ENCODE results near the gene ADAM12. TPM values are rescaled to one million over a fixed set of nuclear protein-coding genes. Genes with fewer than 3 reads are reported as not detected.
"Not testable (repeated sequence)": the region's sequence is repeated elsewhere in the genome, so short reads cannot be mapped to it uniquely, and the experiment has no call there.

Gene ADAM12
- total and polyA plus RNA-seq, 2 donors from 2014 or later: 0.26 to 3.3 TPM

GRCh38 chr10:126350216-126350992, 37.9 kb downstream of the ADAM12 start:
- H3K4me3 ChIP-seq (ENCODE audit: low read length in 3 of 3): no peak overlapping the region
- FAIRE-seq: no peak

GRCh38 chr10:126349676-126350075, 38.6 kb downstream of the ADAM12 start:
- Histone ChIP-seq H3K27ac (ENCODE audit: low read depth in 2 of 2, low read length in 2 of 2) (no peak overlapping the region), H3K4me3 (ENCODE audit: low read length in 3 of 3) (no peak overlapping the region), H3K27me3 (ENCODE audit: control insufficient read depth, insufficient read depth, low read length) (no peaks in the 10 kb centered on the region), H3K36me3 (ENCODE audit: control insufficient read depth in 2 of 3, insufficient read depth in 3 of 3, low read length in 3 of 3) (no peaks in the 10 kb centered on the region), H3K9ac (ENCODE audit: low read length in 3 of 3) (no peak overlapping the region), H3K9me3 (ENCODE audit: control insufficient read depth in 2 of 3, insufficient read depth in 1 of 3, low read length in 3 of 3) (no peaks in the 10 kb centered on the region), H3K4me1 (ENCODE audit: control insufficient read depth in 2 of 3, insufficient read depth in 2 of 3, low read depth in 1 of 3, low read length in 3 of 3) (no peaks in the 10 kb centered on the region)
- intact Hi-C loops (cut with DNase I): no loop called here
- no peak for FAIRE-seq
- DNase-seq: no peak
- no peak for TF ChIP-seq CTCF (IDR thresholded peaks at IDR 0.05; ENCODE audit: borderline replicate concordance, extremely low read depth, insufficient read depth)

More at GRCh38 chr10:126350216-126350992, 37.9 kb downstream of the ADAM12 start:
- Histone ChIP-seq H3K9me3 (ENCODE audit: control insufficient read depth in 2 of 3, insufficient read depth in 1 of 3, low read length in 3 of 3) (no peaks in the 10 kb centered on the region), H3K36me3 (ENCODE audit: control insufficient read depth in 2 of 3, insufficient read depth in 3 of 3, low read length in 3 of 3) (no peaks in the 10 kb centered on the region), H3K9ac (ENCODE audit: low read length in 3 of 3) (no peak overlapping the region), H3K4me1 (ENCODE audit: control insufficient read depth in 2 of 3, insufficient read depth in 2 of 3, low read depth in 1 of 3, low read length in 3 of 3) (no peaks in the 10 kb centered on the region), H3K27me3 (ENCODE audit: control insufficient read depth, insufficient read depth, low read length) (no peaks in the 10 kb centered on the region), H3K27ac (ENCODE audit: low read depth in 2 of 2, low read length in 2 of 2) (no peak overlapping the region)
- DNase-seq: peak; percentile 59 to 90 (median 86)
- TF ChIP-seq CTCF (IDR thresholded peaks at IDR 0.05; ENCODE audit: borderline replicate concordance, extremely low read depth, insufficient read depth): no peak
- intact Hi-C loops (cut with DNase I): no loop called here

- Histone ChIP-seq H3K4me3 (ENCODE audit: low read length in 3 of 3) (no peak overlapping the region), H3K27ac (ENCODE audit: low read depth in 2 of 2, low read length in 2 of 2) (no peak overlapping the region), H3K4me1 (ENCODE audit: control insufficient read depth in 2 of 3, insufficient read depth in 2 of 3, low read depth in 1 of 3, low read length in 3 of 3) (no peaks in the 10 kb centered on the region), H3K9me3 (ENCODE audit: control insufficient read depth in 2 of 3, insufficient read depth in 1 of 3, low read length in 3 of 3) (no peaks in the 10 kb centered on the region), H3K9ac (ENCODE audit: low read length in 3 of 3) (no peak overlapping the region), H3K27me3 (ENCODE audit: control insufficient read depth, insufficient read depth, low read length) (no peaks in the 10 kb centered on the region), H3K36me3 (ENCODE audit: control insufficient read depth in 2 of 3, insufficient read depth in 3 of 3, low read length in 3 of 3) (no peaks in the 10 kb centered on the region)
- TF ChIP-seq CTCF (IDR thresholded peaks at IDR 0.05; ENCODE audit: borderline replicate concordance, extremely low read depth, insufficient read depth): no peak
- intact Hi-C loops (cut with DNase I): no loop called here
- DNase-seq (no peak), FAIRE-seq (no peak)
Observed at GRCh38 chr10:126349101-126349500, 39.2 kb downstream of the ADAM12 start.

- H3K27ac ChIP-seq (ENCODE audit: low read depth in 2 of 2, low read length in 2 of 2); H3K36me3 ChIP-seq (ENCODE audit: control insufficient read depth in 2 of 3, insufficient read depth in 3 of 3, low read length in 3 of 3); H3K9ac ChIP-seq (ENCODE audit: low read length in 3 of 3); H3K9me3 ChIP-seq (ENCODE audit: control insufficient read depth in 2 of 3, insufficient read depth in 1 of 3, low read length in 3 of 3); FAIRE-seq; H3K27me3 ChIP-seq (ENCODE audit: control insufficient read depth, insufficient read depth, low read length); intact Hi-C loops (cut with DNase I); H3K4me1 ChIP-seq (ENCODE audit: control insufficient read depth in 2 of 3, insufficient read depth in 2 of 3, low read depth in 1 of 3, low read length in 3 of 3); H3K4me3 ChIP-seq (ENCODE audit: low read length in 3 of 3); DNase-seq: not testable (repeated sequence)
Observed at GRCh38 chr10:126343496-126343895, 44.8 kb downstream of the ADAM12 start.
